ENCODE data around the gene PXMP4.

PXMP4 gene

GRCh38 chr20:33667676-33668465 is 52.2 kb downstream of the PXMP4 start:
- peak; percentile 55 to 77 for DNase-seq

GRCh38 chr20:33667245-33667675 is 52.9 kb downstream of the PXMP4 start:
- DNase-seq, result no peak

GRCh38 chr20:33666293-33667244 is 53.5 kb downstream of the PXMP4 start, which contains the start of gene ACTL10:
ACTL10 (plus strand) TSS chr20:33666943; CDS start chr20:33667498, 555 bp downstream.
- DNase-seq, result peak; percentile 96 to 99

- DNase-seq, result peak in 1 of 2 experiments; percentile 63
Measured at GRCh38 chr20:33664762-33665144, 55.4 kb downstream of the PXMP4 start.

- no peak for DNase-seq
Measured at GRCh38 chr20:33664085-33664761, 55.9 kb downstream of the PXMP4 start.

- DNase-seq, result peak; percentile 87 to 92
Measured at GRCh38 chr20:33663161-33664084, 56.7 kb downstream of the PXMP4 start.

- DNase-seq, result no peak
Measured at GRCh38 chr20:33662172-33662571, 57.9 kb downstream of the PXMP4 start, which contains the start of gene C20orf144. C20orf144 (plus strand) TSS chr20:33662327; CDS start chr20:33662346, 19 bp downstream.

- DNase-seq, result no peak
Measured at GRCh38 chr20:33660685-33661058, 59.4 kb downstream of the PXMP4 start.

- no peak for DNase-seq
Measured at GRCh38 chr20:33660035-33660684, 60.0 kb downstream of the PXMP4 start.

GRCh38 chr20:33659341-33660034 is 60.6 kb downstream of the PXMP4 start:
- no peak for DNase-seq

- DNase-seq, result no peak
Measured at GRCh38 chr20:33658929-33659328, 61.2 kb downstream of the PXMP4 start.

- no peak for DNase-seq
Measured at GRCh38 chr20:33658510-33658909, 61.6 kb downstream of the PXMP4 start.

GRCh38 chr20:33657704-33658095 is 62.4 kb downstream of the PXMP4 start:
- no peak for DNase-seq

- no peak for DNase-seq
Measured at GRCh38 chr20:33656783-33657703, 63.1 kb downstream of the PXMP4 start.

- no peak for DNase-seq
Measured at GRCh38 chr20:33656010-33656782, 63.9 kb downstream of the PXMP4 start.

- DNase-seq, result no peak
Measured at GRCh38 chr20:33655164-33655563, 64.9 kb downstream of the PXMP4 start.

GRCh38 chr20:33654680-33655161 is 65.4 kb downstream of the PXMP4 start:
- DNase-seq, result no peak

GRCh38 chr20:33653900-33654596 is 66.1 kb downstream of the PXMP4 start:
- DNase-seq, result no peak

Measured in SW 1271 (cell line).